ENCODE results near the gene NOXO1.
A peak's percentile ranks its signal among the peaks of the same experiment; 100 is the strongest.

Gene NOXO1

DNA sequence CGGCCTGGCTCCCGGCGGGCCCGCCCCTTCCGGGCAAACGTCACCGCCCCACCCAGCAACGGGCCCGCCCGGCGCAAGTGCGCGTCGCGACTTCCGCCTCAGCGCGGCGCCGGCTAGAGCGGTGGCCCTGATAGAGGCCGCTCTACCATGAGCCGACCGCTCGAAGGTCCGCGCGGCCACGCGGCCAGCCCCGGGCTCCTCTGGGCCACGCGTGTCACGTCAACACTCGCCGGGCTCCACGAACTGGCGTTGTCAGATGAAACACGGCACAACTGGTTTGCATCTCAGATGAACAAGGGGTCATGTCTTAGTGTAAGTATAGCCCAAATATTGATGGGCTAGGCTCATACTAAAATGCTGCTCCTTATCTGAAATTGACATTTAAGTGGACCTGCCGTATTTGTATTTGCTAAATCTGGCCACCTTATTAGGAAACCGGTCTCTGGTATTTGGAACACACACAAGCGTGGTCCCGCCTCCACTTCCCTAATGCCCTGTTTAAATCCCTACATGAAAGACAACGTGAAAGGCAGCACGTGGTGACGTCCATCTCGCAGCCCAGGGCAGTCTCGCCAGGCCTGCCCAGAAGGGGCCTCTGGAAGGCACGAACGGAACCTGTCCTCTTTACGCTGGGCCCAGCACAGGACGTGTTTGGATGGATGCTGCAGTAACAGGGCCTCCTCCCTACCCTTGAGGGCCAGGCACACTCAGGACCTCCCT, 28.7 kb upstream of the NOXO1 start, which contains the start of gene ZNF598:
Gene ZNF598 (minus strand): TSS at position 31 of the 720 bp plus-strand sequence.
- DNase-seq, result peak; percentile 60 to 89

DNA sequence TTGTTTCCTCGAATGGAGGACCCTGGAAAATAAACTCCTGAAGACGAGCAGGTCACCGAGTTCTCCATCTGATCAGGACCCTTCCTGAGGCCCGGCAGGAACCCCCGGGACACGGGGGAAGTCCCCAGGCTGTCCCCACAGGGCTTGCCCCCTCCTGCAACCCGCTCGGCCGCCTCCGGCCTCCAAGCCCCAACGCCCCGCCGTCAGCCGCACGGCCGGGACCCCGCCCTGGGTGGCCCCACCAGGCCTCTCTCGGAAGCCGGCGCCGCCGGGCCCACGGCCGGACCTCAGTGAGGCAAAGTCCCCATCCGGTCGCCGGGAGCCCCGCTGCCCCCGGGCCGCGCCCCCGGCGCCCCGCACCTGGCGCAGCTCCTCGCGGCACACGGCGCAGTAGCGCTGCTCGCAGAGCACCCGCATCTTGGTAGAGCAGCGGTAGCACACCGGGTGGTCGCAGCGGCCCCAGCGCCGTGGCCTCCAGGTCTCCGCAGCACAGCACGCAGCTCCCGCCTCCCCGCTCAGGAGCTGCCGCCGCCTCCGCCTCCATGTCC, 28.0 kb upstream of the NOXO1 start:
- DNase-seq, result no peak

DNA sequence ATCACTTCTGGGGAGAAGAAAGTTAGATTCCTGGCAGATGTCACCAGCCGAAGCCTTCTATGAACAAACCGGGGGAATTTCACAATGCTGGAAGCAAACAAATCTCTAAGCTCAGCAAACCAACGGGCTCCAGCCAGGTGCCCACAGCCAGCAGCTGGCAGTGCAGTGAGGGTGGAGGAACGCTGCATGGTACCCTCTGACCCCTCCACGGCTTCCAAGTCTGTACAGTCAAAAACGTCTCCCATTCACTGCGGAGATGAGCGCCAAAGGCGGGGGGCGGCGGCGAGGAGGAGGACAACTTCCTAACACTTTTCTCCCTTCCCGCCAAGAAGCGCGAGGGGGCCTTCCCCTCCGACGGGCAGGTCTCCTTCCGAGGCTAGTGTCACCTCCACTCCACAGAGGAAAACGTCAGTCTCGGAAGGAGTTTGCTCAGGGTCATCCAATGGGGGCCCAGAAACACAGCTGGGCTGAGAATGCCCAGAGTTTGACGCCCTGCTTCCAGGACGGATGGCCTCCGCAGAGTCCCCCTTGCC, 27.4 kb upstream of the NOXO1 start:
- DNase-seq, result no peak

DNA sequence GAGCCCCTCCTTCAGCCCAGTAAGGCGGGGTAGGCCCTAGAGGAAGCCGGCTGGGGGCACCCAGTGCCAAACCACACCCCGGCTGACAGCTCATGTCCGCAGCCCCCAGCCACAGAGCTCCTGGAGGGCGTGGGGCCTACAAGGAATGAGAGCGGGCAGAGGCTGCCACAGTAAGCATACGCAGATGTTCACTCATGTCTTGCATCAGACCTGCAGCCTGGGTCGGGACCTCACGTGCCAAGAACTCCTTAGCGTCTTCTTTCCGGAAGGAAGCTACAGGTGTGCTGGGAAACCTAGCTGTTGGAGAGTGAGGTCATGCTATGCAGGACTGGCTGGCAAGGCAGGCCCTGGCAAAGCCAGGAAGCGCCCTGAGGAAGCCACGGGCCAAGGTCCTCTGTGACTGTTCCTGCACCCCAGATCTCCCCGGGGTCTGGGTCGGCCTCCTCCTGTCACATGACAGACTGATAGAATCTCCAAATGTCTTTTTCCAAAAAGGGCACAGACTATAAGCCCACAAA, 26.8 kb upstream of the NOXO1 start:
- DNase-seq, result no peak

DNA sequence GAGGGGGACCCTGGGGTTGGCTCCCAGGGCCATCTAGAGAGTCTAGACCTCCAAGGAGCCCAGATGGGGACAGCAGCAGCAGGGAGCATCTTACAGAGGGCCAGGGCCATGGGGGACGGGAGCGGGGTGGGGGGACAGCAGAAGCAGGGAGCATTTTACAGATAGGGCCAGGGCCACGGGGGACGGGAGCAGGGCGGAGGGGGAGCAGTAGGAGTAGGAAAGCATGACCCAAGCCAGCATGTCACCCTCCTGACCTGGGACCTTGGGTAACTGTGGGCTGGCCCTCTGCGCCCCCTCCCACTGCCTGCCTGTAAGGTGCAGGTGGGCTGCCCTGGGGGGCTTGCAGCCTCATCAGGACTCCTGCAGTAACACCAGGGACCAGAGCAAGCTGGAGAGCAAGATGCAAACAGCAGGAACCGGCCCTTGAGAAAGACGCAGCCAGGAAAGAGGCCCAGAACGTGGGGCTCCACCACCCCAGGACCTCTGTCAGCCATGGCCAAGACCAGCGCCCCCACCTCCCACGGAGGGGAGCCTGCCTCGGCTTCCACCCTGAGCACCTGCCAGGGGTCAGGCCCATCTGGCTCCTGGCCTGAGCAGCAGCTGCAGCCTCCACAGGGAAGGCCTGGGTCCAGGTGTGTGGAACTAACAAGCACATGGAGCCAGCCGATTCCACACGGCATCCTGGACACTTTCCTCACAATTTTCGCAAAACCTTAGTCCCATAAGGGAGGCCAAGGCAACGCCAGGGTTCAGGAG, 26.0 kb upstream of the NOXO1 start:
- DNase-seq, result no peak

DNA sequence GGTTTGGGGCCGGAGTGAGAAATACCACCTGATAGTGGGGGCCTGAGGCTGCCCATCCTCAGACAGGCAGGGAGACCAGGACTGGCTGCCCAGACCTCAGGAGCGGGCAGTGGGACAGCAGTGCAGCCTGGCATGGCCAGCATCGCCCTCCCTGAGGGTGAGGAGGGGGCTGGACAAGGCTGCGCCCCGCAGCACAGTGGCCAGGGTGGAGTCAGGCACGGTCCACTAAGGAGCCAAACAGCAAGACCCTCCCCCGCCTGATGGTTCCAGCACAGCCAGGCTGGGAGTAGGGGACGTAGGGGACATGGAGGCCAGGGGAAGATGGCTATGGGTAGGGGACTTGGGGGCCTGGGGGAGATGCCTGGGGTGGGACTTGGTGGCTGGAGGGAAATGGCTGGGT, 25.0 kb upstream of the NOXO1 start:
- DNase-seq, result no peak

DNA sequence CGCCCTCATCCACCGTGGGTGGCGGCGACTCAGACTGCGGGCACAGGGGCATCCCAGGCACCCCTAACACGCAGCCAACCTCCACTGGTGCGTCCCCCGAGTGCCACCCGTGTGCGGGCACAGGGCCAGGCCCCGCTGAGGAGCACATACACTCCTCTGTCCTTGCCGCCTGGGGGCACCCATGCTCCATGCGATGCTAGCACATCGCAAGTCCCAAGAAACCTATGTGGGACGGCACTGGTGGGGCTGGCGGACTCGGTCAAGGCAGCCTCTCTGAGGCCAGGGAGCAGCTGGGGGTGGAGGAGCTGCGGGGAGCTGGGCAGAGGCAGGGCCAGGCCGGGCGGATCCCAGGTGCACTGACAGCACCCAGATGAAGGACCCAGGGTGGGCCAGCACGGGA, 24.4 kb upstream of the NOXO1 start:
- peak in 1 of 2 experiments; percentile 57 for DNase-seq

DNA sequence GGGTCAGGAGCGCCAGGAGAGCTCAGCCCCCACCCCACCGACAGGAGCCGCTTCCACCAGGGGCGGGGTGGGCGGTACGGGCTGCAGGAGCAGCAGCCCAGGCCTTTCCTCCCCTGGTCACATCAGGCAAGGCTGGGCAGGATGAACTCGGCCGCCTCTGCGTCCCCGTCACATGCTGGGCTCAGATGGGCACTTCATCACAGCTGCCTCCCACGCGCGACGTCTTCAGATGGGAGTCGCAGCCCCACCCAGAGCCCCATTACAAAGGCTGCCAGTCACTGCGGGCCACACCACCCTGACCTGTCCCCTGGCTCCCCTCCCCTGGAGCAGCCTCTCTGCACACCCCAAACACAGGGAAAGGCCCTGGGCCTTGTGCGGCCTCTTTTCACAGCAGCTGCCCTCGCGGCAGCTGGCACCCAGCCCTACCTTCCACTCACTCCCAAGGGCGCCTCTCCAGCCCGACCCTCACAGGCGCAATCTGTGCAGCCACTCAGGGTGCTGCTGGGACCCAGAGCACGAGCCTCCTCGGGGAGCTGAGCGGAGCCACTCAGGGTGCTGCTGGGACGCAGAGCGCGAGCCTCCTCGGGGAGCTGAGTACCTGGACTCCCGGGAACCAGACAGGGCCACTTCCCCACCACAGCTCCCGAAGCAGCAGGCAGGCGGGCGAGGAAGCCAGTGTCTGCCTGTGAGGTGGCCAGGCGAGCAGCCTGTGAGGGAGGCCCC, 23.7 kb upstream of the NOXO1 start:
- DNase-seq, result no peak

DNA sequence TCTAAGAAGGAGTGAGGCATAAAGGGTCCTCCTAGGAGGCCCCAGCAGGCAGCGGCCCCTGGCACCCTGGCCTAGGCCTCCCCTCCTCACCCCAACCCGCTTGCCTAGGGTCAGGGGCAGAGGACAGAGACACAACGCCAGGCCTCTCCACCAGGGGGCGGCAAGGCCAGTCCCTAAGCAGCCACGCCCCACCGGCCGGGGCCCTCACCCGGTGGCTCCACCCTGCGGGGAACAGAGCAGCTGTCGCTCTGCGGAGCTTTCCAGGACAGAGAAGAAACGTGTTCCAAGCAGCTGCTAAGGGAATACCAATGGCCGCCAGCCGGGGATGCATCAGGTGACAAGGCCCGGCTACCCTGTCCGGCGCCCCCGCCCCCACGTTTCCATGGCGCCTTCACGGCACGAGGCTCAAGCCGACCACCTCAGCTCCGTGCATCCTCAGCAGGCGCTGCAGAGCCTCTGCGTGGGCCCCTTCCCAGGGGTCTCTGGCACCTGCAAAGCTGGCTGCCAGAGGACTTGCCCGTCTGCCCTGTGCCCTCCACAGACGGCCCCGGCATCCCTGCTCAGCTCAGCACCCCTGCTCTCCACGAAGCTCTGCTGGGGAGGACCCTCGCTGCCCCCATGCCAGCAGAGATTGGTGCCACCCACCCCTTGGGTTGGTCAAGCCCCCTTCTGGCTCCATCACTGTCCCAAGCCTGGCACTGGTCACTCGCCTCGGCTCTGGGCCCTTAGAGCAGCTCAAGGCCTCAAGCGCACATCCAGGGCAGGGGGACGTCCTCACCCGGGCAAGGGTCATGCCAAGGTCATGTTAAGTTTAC, 22.8 kb upstream of the NOXO1 start:
- peak; percentile 88 to 95 for DNase-seq

DNA sequence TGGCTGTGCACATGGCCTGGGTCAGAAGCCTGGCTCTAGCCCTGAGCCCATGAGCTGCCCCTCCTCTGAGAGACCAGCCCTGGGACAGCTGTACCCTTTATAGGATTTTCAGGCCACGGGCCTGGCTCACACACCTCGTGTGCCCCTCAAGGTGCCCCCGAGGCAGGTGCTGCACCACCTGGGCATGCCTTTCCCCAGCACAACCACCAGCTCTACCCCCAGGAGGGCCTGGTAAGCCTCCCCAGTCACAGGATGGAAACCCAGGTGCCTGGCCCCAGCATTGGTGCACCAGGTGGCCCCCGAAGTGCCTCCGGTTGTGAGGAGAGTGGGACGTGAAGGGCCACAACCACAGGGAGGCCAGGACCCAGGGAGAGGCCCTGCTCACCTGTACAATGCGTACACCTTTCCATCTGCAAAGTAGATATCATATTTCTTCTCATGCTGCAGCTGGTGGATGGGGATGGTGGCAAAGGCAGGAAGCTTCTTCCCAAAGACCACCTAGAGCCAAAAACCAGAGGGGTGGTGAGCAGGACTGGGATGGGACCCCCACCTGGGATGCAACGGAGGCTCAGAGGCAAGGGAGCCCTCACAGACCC, 22.1 kb upstream of the NOXO1 start:
- no peak for DNase-seq

DNA sequence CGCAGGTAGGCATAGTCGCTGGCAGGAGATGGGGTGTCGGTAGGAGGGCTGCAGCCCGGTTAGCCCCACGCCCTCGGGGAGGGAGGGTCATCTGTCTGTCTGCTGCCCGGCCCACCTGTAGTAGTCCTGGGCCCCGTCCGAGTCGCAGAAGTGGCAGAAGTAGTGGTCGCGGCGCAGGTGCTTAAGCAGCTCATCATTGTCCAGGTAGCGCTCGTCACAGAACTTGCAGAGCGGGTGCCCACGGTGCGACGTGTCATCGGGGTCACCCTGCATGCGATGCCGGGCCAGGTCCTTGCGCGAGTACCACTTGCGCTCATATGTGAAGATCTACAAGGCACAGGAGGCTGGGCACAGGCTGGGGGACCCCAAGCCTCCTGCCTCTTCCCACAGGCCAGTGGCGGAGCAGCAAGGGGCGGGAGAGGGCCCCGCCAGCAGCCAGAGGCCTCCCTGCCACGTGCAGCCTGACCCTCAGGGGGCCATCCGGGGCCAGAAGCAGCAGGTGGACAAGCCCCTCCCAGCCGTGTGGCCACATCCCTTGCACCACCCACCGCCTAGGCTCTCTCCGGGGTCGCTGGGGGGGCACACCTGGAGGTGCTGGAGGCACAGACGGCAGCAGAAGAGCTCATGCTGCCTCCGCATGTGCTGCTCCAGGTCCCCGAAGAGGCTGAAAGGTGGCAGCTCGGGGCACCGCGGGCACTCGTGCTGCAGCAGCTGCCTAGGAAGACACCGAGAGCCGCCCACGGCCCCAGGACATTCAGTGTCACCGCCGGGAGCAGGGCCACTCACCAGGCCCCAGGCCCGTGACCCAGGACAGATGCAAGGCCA, 21.3 kb upstream of the NOXO1 start:
- DNase-seq, result no peak

DNA sequence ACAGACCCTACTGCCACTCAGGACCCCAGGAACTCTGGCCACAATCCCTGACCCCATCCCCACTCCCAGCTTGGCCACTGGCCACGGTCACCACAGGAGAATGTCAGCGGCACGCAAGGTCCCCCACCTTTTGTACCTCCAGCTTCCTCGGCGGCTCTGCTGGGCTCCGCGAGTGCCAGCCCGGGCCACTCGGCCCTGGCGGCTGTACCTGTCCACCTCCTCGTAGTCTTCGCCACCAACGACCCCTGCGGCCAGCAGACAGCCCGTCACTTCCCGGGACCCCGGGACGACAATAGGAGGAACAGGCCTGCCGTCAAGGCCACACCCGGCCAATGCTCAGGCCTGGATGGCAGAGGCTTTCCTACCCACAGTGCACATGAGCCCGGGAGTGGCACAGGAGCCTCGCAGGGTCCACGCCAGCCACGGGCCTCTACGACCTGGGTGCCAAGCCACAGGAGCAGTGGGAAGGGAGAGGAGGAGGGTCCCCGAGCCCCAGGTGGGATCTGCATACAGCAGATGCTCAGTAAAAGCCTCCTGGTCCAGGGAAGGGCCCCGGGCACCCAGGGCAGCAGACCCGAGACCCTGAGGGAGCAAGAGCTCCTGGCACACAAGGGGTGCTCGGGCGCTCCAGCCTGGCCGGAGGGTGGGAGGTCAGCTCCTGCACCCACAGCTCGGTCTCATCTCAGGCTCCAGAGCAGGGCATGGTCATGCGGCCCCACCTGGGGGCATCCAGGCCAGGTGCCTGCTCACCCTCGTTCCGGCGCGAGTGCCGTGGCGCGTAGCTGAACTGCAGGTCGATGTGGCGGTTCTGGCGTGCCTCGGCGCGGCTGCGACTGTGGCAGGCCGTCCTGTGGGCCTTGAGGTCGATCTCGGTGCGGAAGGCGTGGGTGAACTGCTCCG, 20.4 kb upstream of the NOXO1 start:
- no peak for DNase-seq

DNA sequence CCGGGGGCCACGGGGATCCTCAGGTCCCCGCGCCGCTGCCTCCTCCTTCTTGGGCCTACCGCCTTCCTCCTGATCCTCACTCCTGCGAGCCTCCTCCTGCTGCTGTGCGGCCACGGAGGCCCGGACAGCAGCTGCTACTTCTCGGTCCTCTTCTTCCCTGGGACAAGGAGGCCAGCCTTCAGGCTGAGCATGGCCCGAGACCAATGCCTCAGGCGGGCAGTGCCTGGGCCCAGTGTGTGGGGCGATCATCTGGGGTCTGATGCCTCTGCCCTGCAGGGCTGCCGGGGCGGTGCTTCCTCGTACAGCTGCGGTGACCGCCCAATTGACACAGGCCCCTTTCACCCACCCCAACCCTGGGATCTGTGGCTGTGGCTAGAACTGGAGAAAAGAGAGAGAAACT, 19.8 kb upstream of the NOXO1 start:
- no peak for DNase-seq

DNA sequence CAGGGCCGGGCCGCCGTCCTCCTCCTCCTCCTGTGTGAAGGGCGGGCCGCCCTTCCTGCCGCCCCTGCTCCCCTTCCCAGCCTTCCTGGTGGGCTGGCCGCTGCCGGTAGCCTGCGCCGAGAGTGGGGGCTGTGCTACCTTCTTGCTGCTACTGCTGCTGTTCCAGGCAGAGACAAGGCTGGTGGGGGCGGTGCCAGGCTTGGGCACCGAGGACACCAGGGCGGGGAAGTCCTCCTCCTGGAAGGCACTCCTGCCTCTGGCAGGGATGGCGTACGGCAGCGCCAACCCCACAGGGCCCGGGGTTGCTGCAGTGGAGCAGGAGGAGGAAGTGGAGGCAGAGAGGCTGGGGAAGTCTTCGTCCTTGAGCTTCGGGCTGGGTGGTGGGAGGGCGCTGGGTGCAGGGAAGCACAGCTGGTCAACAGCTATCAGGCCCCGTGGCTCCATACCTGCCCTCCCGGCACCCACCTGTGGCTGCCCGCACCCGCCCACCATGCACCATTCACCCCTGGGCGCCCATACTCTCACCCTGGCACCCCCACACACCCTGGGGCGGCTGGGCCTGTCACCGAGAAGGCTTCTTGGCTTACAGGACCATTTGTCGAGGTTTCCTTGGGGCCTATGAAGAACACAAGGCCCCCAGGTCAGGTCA, 18.7 kb upstream of the NOXO1 start:
- no peak for DNase-seq

DNA sequence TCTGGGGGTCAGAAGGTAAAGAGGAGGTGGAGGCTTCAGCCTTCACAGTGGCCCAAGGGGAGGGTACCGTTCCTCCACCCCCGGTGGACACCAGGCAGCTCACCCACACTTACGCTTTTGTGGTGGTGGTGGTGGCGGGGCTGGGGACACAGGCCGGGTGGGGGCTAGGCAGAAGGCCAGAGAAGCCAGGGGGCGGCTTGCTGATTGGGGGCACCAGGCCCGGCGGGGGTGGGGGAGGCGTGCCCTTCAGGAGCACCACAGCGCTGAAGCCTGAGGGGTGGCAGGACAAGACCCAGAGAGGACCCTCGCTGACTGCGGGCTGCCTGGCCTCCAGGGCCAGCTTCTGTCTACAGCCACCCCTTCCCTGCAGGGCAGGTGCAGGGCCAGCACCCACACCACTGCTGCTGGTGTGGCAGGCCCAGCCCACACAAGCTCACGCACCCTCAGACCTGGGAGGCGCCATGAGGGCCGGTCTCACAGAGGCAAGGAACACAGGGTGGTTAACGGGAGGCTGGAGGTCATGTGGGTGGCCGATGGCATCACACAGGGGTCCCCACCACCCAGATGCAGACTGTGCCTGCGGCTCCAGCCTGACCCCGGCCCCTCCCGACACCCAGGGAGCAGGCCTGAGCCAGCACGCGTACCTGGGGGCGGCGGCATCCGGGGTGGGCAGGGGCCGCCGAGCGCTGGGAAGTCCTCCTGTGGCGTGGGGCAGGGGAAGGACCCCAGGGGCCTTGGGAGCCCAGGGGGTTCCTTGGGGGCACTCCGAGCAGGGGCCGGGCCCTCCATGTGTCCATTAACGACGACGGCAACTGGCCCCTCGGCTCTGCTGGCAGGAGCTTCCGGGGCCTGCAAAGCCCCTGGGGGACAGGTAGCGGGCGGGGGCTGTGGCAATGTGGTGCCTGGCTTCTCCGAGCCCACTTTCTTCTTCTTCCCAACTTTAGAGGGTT, 17.9 kb upstream of the NOXO1 start:
- no peak for DNase-seq

DNA sequence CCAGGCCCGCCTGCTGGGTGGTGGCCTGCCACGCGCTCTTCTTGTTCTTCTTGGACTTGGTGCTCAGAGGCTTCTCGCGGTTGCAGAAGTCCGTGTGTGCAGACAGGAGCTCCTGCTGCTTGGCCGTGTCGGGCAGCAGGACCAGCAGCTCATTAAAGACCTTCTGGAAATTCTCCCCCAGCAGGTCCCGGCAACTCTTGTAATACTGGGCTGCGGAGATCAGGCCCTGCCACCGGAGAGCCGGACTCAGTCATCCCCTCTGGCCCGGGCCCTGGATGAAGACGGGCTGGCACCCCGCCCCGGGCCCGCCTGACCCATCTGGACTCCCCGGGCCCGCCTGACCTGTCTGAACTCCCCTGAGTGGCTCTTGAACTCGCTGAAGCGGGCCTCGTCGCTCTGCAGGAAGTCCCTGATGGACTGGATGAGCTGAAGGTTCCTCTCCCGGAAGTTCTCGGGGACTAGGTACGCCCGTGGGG, 17.1 kb upstream of the NOXO1 start:
- no peak for DNase-seq

DNA sequence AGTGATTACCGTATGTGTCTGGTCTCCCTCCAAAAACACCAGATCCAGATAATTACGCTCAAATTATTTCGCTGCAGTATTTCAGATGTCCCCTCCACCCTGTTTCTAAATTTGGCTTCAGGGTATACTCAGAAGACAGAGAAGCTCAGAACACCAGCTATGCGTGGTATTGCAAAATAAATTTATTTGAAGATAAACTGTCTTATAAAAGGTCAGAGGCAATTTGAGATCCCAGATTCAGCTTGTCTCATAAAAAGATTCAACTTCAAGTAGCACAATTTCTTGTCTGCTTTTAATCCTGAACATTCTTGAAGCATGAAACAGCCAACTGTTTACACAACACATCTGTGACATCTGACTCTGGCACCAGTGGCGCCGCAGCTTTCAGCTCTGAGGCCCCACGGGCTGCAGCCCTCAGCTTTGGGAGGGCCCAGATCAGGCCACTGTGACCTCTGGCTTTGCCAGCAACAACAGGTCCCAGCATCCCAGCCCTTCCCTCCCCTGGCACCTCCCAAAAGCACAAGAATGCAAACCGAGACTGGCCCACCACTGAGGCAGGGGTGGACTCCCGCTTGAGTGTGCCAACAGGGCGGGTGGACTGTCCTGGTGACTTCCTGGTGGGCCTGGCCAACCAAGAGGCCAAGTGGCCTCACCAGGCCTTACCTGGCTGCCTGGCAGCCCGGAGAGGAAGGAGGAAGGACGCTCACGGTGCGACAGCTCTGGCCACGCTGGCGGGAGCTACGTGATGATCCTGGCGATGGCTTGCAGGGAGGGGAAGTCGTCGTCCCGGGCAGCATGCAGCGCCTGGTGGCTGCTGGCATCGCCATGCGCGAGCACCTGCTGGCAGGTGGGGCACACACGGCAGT, 16.5 kb upstream of the NOXO1 start:
- DNase-seq, result no peak

All from NCI-H446 (cell line).